Tibial nerve (tissue), 3 donors: ENCODE data around the gene LGALS4.

Source experiments
- CTCF ChIP-seq, 5 experiments: fragments of 200-600 bp in 3 of 5; fragments of 450-650 bp in 2 of 5; sonication (generic) in 3 of 5; IDR thresholded peaks; one replicate each; pipeline ENCODE4 v1.5.1; 2016 to 2019; ENCODE audit warnings: antibody characterized with exemption in 5 of 5, mild to moderate bottlenecking in 3 of 5, moderate library complexity in 2 of 5
- POLR2A ChIP-seq, 2 donors: fragments of 450-650 bp; IDR thresholded peaks; one replicate each; pipeline ENCODE4 v1.6.1; 2017; ENCODE audit warnings: antibody characterized with exemption in 2 of 2, mild to moderate bottlenecking in 2 of 2, moderate library complexity in 2 of 2

DNA sequence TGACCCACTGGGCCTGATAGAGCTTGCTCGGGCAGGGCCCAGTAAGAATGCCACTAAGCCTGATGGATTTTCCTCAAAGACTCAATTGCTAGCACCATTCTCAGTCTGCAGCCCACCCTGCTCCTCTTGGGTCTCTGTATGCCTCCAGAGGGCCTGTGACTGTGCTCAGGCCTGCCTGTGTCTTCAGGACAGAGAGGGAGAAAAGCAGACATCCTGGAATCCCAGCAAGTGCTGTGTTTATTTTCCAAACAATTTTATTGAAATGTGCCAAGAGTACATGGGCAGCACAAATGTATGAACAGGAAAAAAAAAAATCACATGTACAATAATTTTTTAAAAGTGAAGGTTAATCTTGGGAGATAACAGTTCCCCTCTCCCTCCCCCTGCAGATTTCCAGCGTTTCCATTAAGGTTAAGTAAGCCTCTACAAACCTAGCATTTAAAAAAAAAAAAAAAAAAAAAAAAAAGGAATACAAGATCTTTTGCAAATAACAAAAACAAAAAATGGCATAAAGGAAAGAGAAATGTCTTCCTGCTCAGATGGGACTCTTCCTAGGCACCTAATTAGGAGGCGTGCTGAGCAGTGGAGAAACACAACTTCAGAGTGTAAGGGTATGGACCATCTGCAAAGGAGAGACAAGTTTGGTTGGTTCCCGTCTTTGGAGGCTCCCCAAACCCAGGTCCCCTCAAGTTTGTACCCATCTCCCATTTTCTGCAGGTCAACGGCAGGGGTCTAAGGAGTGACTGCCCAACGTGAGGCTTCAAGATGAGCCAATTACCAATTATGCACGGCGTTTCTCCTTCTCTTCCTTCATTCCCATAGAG lies 23.6 kb upstream of the LGALS4 start:
- TF ChIP-seq CTCF (IDR thresholded peaks at IDR 0.05) (no peak), POLR2A (IDR thresholded peaks at IDR 0.05) (no peak)
